Mucosa of stomach (tissue), 1 donor: ENCODE results near the gene LEFTY2.
"Not testable (repeated sequence)": the region's sequence is repeated elsewhere in the genome, so short reads cannot be mapped to it uniquely, and the experiment has no call there.

Experiments used
- H3K27me3 ChIP-seq: one replicate; pipeline ENCODE4 v1.7.0; 2013; ENCODE audit warnings: mild to moderate bottlenecking, low read length; ENCODE audit not compliant: control insufficient read depth, insufficient read depth
- H3K36me3 ChIP-seq: one replicate; pipeline ENCODE4 v1.7.0; 2013; ENCODE audit warnings: low read length; ENCODE audit not compliant: control insufficient read depth, insufficient read depth
- H3K4me1 ChIP-seq: one replicate; pipeline ENCODE4 v1.7.0; 2013; ENCODE audit warnings: mild to moderate bottlenecking, low read length; ENCODE audit not compliant: control insufficient read depth, insufficient read depth
- H3K4me3 ChIP-seq: one replicate; pipeline ENCODE4 v1.7.0; 2013; ENCODE audit warnings: low read length
- H3K9ac ChIP-seq: one replicate; pipeline ENCODE4 v1.7.0; 2013; ENCODE audit warnings: mild to moderate bottlenecking, low read length, moderate library complexity
- H3K9me3 ChIP-seq: one replicate; pipeline ENCODE4 v1.7.0; 2013; ENCODE audit warnings: mild to moderate bottlenecking, low read length, moderate library complexity; ENCODE audit not compliant: control insufficient read depth
- donor health status: Pancreatic carcinoma.

LEFTY2 gene

DNA sequence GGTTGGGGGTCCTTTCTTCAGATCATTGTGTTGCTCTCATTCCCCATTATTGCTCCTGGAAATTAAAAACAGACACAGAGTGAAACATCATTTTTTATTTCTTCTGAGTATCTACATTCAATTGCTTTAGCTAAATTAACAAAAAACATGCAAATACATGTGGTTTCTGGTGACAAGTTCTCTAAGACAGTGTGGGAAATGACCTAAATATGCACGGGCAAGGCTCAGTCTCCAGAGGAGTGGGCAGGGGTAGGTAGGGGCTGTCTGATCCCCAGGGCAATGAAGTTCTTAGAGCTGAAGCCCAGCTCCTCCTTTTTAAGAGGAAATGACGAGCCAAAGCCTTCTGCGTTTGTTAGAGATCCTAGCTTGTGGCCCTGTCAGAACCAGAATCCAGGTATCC, 4.5 kb downstream of the LEFTY2 start:
- H3K4me1 ChIP-seq, result no peaks in the 10 kb centered on the region
- peaks cover 3% of the 10 kb centered on the region for H3K27me3 ChIP-seq
- no peak overlapping the region for H3K4me3 ChIP-seq
- no peak overlapping the region for H3K9ac ChIP-seq
- H3K9me3 ChIP-seq, result no peaks in the 10 kb centered on the region
- no peaks in the 10 kb centered on the region for H3K36me3 ChIP-seq

GRCh38 chr1:225936086-225936485, 4.9 kb downstream of the LEFTY2 start:
- H3K27me3 ChIP-seq, H3K36me3 ChIP-seq, H3K4me3 ChIP-seq, H3K9ac ChIP-seq, H3K9me3 ChIP-seq, H3K4me1 ChIP-seq: not testable (repeated sequence)

GRCh38 chr1:225934711-225935110, 6.3 kb downstream of the LEFTY2 start:
- H3K9me3 ChIP-seq, result no peaks in the 10 kb centered on the region
- no peak overlapping the region for H3K9ac ChIP-seq
- peaks cover 3% of the 10 kb centered on the region for H3K27me3 ChIP-seq
- H3K4me3 ChIP-seq, result no peak overlapping the region
- no peaks in the 10 kb centered on the region for H3K4me1 ChIP-seq
- no peaks in the 10 kb centered on the region for H3K36me3 ChIP-seq

DNA sequence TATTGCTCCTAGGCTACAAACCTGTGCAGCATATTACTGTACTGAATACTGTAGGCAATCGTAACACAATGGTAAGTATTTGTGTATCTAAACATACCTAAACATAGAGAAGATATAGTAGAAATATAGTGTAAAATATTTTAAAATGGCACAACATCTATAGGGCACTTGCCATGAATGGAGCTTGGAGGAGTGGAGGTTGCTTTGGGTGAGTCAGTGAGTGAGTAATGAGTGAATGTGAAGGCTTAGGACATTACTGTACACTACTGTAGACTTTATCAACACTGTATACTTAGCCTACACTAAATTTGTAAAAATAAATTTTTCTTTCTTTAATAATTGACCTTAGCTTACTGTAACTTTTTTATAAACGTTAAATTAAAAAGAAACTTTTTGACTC, 7.9 kb downstream of the LEFTY2 start:
- no peaks in the 10 kb centered on the region for H3K36me3 ChIP-seq
- no peak overlapping the region for H3K4me3 ChIP-seq
- H3K27me3 ChIP-seq, result no peaks in the 10 kb centered on the region
- H3K9me3 ChIP-seq, result no peaks in the 10 kb centered on the region
- H3K9ac ChIP-seq, result no peak overlapping the region
- H3K4me1 ChIP-seq, result no peaks in the 10 kb centered on the region

- no peaks in the 10 kb centered on the region for H3K36me3 ChIP-seq
- H3K9me3 ChIP-seq, result no peaks in the 10 kb centered on the region
- no peak overlapping the region for H3K9ac ChIP-seq
- no peaks in the 10 kb centered on the region for H3K27me3 ChIP-seq
- H3K4me3 ChIP-seq, result no peak overlapping the region
- H3K4me1 ChIP-seq, result no peaks in the 10 kb centered on the region
These were observed 9.5 kb downstream of the LEFTY2 start for GRCh38 chr1:225931270-225932136.

DNA sequence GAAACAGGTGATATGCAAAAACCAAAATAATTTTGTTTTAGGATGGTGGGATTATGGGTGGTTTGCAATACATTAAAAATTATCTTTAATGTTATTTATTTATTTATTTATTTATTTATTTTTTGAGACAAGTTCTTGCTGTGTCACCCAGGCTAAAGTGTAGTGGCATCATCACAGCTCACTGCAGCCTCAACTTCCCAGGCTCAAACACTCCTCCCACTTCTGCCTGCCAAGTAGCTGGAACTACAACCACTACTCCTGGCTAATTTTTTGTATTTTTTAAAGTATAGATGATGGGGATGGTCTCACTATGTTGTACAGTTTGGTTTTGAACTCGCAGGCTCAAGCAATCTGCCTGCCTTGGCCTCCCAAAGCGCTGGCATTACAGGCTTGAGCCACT, 10.5 kb downstream of the LEFTY2 start:
- Histone ChIP-seq H3K9me3 (no peaks in the 10 kb centered on the region), H3K4me1 (no peaks in the 10 kb centered on the region), H3K36me3 (no peaks in the 10 kb centered on the region), H3K4me3 (no peak overlapping the region), H3K9ac (no peak overlapping the region), H3K27me3 (no peaks in the 10 kb centered on the region)

DNA sequence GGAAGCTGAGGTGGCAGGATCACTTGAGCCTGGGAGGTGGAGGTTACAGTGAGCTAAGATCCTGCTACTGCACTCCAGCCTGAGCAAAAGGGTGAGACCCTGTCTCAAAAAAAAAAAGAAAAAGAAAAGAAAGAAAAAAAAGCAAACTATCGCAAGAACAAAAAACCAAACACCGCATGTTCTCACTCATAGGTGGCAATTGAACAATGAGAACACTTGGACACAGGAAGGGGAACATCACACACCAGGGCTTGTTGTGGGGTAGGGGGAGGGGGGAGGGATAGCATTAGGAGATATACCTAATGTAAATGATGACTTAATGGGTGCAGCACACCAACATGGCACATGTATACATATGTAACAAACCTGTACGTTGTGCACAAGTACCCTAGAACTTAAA, 11.6 kb downstream of the LEFTY2 start:
- H3K9ac ChIP-seq, H3K4me3 ChIP-seq, H3K9me3 ChIP-seq: not testable (repeated sequence)

DNA sequence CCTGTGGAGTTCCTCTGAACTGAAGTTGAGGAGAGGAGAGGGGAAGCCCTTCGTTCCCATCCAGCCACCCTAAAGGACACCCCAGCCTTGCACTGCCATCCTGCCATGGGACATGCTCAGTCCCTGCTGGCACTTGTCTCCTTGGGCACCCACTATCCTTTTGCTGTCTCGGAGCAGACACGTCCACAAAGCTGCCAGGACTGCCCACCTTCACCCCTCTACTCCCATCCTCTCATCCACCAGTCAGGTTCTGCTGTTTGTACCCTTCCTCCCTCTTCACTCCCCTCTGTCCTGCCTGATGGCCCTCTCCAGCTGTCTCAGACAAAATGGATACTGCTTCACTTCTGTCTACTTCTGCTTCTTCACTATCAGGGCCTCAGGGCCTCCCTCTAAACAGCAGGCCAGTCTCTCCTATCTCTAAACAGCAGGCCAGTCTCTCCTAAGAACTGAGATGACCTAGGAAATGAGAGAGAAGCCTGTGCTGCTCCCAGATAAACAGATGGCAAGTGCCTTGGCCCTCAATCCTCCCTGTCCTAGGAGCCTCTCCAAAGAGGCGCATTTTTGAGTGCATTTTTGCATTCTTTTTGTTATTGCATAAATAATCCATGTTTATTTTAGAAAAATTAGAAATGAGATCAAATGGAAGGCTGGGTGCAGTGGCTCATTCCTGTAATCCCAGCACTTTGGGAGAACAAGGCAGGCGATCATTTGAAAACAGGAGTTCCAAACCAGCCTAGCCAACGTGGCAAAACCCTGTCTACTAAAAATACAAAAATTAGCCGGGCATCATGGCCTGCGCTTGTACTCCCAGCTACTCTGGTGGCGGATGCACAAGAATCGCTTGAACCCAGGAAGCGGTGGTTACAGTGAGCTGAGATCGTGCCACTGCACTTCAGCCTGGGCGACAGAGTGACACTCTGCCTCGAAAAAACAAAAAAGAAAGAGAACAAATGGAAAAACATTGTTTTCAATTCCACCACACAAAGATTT, 12.5 kb downstream of the LEFTY2 start:
- Histone ChIP-seq H3K27me3 (no peaks in the 10 kb centered on the region), H3K9me3 (no peaks in the 10 kb centered on the region), H3K9ac (no peak overlapping the region), H3K4me3 (no peak overlapping the region), H3K36me3 (no peaks in the 10 kb centered on the region), H3K4me1 (peaks cover 4% of the 10 kb centered on the region)

More for the DNA sequence above, 11.6 kb downstream of the LEFTY2 start:
- not testable (repeated sequence) for H3K36me3 ChIP-seq, H3K27me3 ChIP-seq, H3K4me1 ChIP-seq

DNA sequence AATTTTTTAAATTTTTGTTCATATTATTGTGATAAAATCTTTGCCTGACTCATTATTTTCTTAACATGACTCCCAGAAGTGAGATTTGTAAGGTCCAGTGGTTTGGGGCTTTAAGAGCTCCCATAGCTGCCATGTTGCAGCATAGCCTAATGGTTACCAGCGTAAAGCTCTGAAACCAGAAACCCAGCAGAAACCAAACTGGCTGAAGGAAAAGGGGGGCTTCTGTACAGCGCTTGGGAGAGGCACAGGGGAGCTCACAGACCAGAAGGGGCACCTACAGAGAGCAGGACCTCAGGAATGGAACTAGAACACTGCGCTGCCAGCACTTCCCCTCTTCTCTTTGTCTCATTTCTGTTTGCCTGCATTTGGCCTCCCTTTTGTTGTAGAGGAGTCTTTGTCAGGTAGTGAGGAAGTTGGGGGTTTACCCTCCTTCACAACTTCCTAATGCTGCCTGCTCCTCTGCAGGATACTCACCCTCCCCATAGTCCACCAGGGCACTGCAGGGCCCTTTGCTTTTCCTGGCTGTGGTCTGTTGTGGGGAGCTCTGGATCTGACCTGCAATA, 14.4 kb downstream of the LEFTY2 start:
- H3K36me3 ChIP-seq, result no peaks in the 10 kb centered on the region
- no peaks in the 10 kb centered on the region for H3K27me3 ChIP-seq
- H3K9ac ChIP-seq, result no peak overlapping the region
- H3K9me3 ChIP-seq, result no peaks in the 10 kb centered on the region
- H3K4me3 ChIP-seq, result no peak overlapping the region
- peaks cover 21% of the 10 kb centered on the region for H3K4me1 ChIP-seq

DNA sequence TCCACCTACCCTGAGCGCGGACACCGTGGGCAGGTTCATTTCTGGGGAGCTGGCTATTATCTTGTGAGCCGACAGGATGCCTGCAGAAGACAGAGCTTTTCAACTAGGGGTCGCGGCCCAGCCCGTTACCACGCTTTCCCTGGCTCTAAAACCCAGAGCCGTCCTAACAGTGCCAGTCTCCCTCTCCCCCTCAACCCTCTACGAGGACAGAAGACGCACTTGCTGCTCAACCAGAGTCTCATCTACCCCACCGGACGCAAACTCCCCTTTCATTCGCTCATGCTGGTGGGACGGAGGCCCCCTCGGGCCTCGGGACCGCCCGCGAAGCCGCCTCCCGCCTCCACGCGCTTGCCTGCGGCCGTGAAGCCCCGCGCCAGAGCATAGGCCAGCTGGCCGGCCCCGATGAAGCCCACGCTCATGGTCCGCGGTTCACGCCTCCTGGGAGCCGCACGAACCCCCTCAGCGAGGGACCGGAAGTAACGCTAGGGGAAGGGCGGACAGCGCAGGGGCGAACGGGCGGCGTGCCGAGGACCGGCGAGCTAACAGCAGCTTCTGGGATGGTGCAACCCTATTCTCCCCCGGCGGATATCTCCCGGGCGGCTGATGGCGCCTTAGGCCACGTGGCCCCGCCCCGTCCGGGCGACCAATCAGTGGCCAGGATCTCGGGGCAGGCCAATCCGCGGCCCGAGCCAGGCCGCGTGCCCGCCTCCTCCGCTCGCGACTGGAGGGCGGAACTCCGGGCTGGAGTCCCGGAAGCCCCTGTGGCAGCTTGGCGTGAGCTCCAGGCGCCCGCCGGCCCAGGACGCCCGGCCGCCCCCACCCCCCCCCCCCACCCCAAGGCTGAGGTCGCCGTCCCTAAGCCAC, 17.1 kb downstream of the LEFTY2 start, which contains the start of gene PYCR2:
TSS of gene PYCR2 (minus strand) at position 559 of the 864 bp plus-strand sequence. CDS start at position 419, 140 bp downstream.
- Histone ChIP-seq H3K4me1 (peaks cover 30% of the 10 kb centered on the region), H3K4me3 (peak within 1 kb of the TSS; percentile 100), H3K9me3 (no peaks in the 10 kb centered on the region)

DNA sequence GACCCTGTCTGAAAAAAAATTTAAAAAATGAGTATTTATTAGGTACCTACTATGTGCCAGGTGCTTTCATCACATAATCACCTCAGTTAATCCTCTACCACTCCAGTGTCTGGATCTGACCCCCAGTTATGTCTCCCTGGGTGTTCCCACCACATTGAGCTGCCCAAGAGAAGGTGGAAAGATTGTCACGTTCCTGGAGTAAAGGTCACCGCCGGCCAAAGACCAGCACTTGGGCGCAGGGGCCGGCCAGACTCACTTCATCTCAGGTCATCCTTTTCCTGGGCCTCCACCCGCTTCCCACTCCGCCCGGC, 17.7 kb downstream of the LEFTY2 start:
- H3K4me3 ChIP-seq, result peak overlapping the region; percentile 100
- H3K9me3 ChIP-seq, result no peaks in the 10 kb centered on the region
- peaks cover 2% of the 10 kb centered on the region for H3K36me3 ChIP-seq
- no peaks in the 10 kb centered on the region for H3K27me3 ChIP-seq
- peak overlapping the region; percentile 98 for H3K9ac ChIP-seq
- peaks cover 30% of the 10 kb centered on the region for H3K4me1 ChIP-seq

More for the DNA sequence above, 17.1 kb downstream of the LEFTY2 start, which contains the start of gene PYCR2:
- Histone ChIP-seq H3K9ac (peak within 1 kb of the TSS; percentile 98), H3K27me3 (no peaks in the 10 kb centered on the region), H3K36me3 (no peaks in the 10 kb centered on the region)
